Neural crest cell (in vitro differentiated cells): ENCODE results near the gene IL23R. TPM values are rescaled to one million over a fixed set of nuclear protein-coding genes. Genes with fewer than 3 reads are reported as not detected.

ENCODE experiments used
- DNase-seq: peaks from one replicate; pipeline ENCODE4 v3.0.0; 2021; ENCODE audit warnings: low read depth, mixed read lengths, low spot score
- H3K27ac Mint-ChIP-seq: one replicate; pipeline ENCODE4 v1.8.0; 2021; ENCODE audit warnings: mild to moderate bottlenecking, mixed read lengths; ENCODE audit not compliant: unreplicated experiment
- H3K27me3 Mint-ChIP-seq: 2 replicates; pipeline ENCODE4 v1.8.0; 2021; ENCODE audit warnings: low read depth, mild to moderate bottlenecking, mixed read lengths
- H3K36me3 Mint-ChIP-seq: 2 replicates; pipeline ENCODE4 v1.8.0; 2021; ENCODE audit warnings: low read depth, mild to moderate bottlenecking, mixed read lengths
- H3K4me1 Mint-ChIP-seq: 2 replicates; pipeline ENCODE4 v1.8.0; 2021; ENCODE audit warnings: mixed read lengths
- H3K4me3 Mint-ChIP-seq: one replicate; pipeline ENCODE4 v1.8.0; 2021; ENCODE audit warnings: mild to moderate bottlenecking, mixed read lengths
- H3K9me3 Mint-ChIP-seq: 2 replicates; pipeline ENCODE4 v1.8.0; 2021; ENCODE audit warnings: mixed read lengths
- total RNA-seq: library from RNA; stranded (reverse); gene quantifications from 2 replicates; pipeline ENCODE4 v1.2.1, GENCODE V29; 2021
- TF ChIP-seq, protein P1 (sequence below): fragments of 200-600 bp; sonication (generic); conservative IDR thresholded peaks from 2 replicates; pipeline ENCODE4 v1.5.0; 2021; ENCODE audit warnings: antibody characterized with exemption, mild to moderate bottlenecking

The IL23R gene
- total RNA-seq, 1 donor from 2014 or later, result not detected

DNA sequence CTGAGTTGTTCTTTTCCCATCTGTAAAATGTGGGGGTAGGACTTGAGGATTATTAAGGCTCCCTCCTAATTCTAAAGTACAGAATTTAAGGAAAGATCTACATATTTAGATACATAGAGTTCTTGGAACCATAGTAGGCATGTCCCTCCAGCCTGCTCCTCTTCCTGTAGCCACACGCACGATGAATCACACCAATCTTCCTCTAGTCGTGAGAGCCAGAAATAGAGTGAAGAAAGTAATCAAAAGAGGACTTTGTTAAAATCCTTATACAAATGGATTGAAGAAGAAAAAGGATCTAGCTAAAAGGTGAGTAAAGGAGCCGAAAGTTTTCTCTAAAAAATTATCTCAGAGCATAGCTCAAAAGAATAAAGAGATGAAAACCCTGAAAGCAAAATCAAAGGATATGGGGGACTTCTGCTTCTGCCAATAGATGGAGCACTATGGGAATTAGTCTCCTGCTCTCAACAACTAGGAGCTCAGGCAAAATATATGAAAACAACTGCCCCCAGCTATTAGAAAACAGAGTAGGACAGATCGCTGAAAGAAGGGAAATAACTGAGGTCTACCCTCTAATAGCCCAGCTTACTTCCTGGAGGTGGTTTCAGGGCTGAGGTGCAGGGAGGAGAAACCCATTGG, 40.0 kb upstream of the IL23R start:
- no peaks in the 10 kb centered on the region for H3K4me1 Mint-ChIP-seq
- H3K27me3 Mint-ChIP-seq, result no peaks in the 10 kb centered on the region
- H3K36me3 Mint-ChIP-seq, result no peaks in the 10 kb centered on the region
- H3K9me3 Mint-ChIP-seq, result no peaks in the 10 kb centered on the region
- TF ChIP-seq, protein P1, sequence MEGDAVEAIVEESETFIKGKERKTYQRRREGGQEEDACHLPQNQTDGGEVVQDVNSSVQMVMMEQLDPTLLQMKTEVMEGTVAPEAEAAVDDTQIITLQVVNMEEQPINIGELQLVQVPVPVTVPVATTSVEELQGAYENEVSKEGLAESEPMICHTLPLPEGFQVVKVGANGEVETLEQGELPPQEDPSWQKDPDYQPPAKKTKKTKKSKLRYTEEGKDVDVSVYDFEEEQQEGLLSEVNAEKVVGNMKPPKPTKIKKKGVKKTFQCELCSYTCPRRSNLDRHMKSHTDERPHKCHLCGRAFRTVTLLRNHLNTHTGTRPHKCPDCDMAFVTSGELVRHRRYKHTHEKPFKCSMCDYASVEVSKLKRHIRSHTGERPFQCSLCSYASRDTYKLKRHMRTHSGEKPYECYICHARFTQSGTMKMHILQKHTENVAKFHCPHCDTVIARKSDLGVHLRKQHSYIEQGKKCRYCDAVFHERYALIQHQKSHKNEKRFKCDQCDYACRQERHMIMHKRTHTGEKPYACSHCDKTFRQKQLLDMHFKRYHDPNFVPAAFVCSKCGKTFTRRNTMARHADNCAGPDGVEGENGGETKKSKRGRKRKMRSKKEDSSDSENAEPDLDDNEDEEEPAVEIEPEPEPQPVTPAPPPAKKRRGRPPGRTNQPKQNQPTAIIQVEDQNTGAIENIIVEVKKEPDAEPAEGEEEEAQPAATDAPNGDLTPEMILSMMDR, result no peak
- no peak overlapping the region for H3K4me3 Mint-ChIP-seq
- H3K27ac Mint-ChIP-seq, result no peak overlapping the region
- DNase-seq, result no peak

- H3K4me3 Mint-ChIP-seq, result no peak overlapping the region
- TF ChIP-seq, protein P1, result no peak
- no peak overlapping the region for H3K27ac Mint-ChIP-seq
- DNase-seq, result no peak
- no peaks in the 10 kb centered on the region for H3K36me3 Mint-ChIP-seq
- H3K27me3 Mint-ChIP-seq, result no peaks in the 10 kb centered on the region
- H3K4me1 Mint-ChIP-seq, result no peaks in the 10 kb centered on the region
- H3K9me3 Mint-ChIP-seq, result no peaks in the 10 kb centered on the region
These were observed 39.3 kb upstream of the IL23R start for GRCh38 chr1:67126974-67127373.

DNA sequence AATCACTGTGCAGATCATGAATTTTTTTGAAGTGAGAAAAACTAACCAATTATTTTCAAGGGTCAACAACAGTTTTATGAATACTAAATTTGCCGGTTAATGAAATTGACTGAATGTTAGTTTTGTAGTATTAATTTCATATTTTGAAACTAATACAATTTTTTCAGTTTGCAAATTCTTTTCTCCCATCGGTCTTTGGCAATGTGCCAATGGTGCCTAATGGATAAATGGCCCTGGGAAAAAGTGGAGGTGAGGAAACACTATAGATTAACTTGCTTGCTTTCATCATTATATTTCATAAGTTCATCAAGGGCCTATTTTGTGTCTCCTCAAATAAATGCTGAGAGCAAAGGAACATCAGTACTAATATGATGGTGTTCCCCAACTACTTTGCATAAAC, 35.6 kb upstream of the IL23R start:
- Mint-ChIP-seq H3K36me3 (no peaks in the 10 kb centered on the region), H3K4me1 (peaks cover 7% of the 10 kb centered on the region), H3K4me3 (no peak overlapping the region), H3K27ac (no peak overlapping the region), H3K9me3 (no peaks in the 10 kb centered on the region), H3K27me3 (no peaks in the 10 kb centered on the region)
- DNase-seq, result no peak
- TF ChIP-seq, protein P1, result no peak

DNA sequence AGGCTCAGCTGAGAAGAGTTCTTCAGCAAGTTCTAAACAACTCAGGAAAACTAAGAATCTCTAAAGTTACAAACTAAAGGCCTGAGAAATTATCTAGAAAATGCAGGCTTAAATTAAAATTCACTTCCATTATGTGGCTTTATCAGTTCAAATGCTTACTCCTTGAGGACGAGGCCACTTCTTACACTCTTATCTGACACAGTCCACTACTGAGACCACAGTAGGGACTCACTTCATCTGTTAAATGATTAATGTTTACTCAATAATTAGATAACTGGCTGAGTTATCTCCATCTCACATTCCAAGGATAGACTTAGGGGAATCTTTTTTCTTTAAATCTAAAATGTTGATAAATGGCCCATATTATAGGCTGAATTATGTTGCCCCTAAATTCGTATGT, 33.1 kb upstream of the IL23R start:
- TF ChIP-seq, protein P1, result no peak
- DNase-seq, result no peak
- Mint-ChIP-seq H3K9me3 (no peaks in the 10 kb centered on the region), H3K4me1 (peaks cover 7% of the 10 kb centered on the region), H3K27ac (no peak overlapping the region), H3K27me3 (no peaks in the 10 kb centered on the region), H3K4me3 (no peak overlapping the region), H3K36me3 (no peaks in the 10 kb centered on the region)

- TF ChIP-seq, protein P1, result no peak
- Mint-ChIP-seq H3K9me3 (no peaks in the 10 kb centered on the region), H3K4me1 (peaks cover 7% of the 10 kb centered on the region), H3K4me3 (peak within 1 kb of the TSS; percentile 35), H3K36me3 (no peaks in the 10 kb centered on the region), H3K27ac (no peak within 1 kb of the TSS), H3K27me3 (no peaks in the 10 kb centered on the region)
- DNase-seq, result peak; percentile 8
These were observed 31.6 kb upstream of the IL23R start, which contains the start of gene C1orf141 for GRCh38 chr1:67134695-67135094. TSS of gene C1orf141 (minus strand) at chr1:67134970. CDS start at chr1:67127240, 7,730 bp downstream.
